ENCODE data around the gene FNDC7.

FNDC7 gene

DNA sequence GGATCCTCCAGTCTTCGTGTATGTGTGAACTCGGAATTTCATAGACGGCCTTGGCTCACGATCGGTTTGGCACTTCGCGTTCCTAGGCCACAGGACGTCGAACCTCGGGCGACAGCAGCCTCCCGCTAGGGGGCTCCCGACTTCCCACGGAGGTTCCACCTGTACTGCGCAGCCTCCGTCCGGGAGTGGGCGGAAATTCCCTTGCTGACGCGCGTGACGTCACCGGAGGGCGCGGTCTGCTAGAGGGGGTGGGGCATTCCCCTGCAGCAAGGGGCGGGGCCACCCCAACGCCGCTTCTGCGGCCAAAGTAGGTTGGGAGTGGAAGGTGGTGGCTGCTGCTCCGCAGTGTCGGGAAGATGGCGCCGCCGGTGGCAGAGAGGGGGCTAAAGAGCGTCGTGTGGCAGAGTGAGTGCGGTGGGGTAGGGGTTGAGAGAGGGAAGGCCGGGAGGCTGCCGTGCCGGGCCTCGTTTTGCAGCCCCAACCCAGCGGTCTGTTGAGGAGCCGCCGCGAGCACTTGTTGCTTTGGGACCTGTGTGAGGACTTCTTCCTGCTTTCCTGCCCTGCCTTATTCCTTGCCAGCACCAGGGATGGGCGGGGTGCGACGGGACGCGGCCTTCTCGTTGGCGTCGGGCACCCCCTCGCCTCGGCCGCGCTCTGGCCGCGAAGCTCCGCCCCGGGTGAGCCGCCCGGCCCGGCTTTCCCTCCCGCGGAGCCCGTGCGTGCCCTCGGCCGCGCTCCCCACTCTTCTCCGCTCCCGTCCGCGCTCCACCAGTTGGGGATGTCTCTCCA, 33.9 kb downstream of the FNDC7 start, which contains the start of gene STXBP3:
TSS of gene STXBP3 (plus strand) at position 293 of the 789 bp plus-strand sequence. CDS start at position 357, 64 bp downstream.
- TF ChIP-seq, protein P1, sequence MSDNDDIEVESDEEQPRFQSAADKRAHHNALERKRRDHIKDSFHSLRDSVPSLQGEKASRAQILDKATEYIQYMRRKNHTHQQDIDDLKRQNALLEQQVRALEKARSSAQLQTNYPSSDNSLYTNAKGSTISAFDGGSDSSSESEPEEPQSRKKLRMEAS (IDR thresholded peaks at IDR 0.05), result peak; percentile 94
- TF ChIP-seq CEBPB (IDR thresholded peaks at IDR 0.05) (no peak), TAF1 (IDR thresholded peaks at IDR 0.05; ENCODE audit: low read depth) (peak; percentile 91), USF1 (IDR thresholded peaks at IDR 0.05) (0 out of 2 replicates have a peak, but pooled peaks have one; percentile 4), NFIC (IDR thresholded peaks at IDR 0.05) (peak; percentile 11; the same call in 1 of the 2 replicates), CREB1 (IDR thresholded peaks at IDR 0.05; ENCODE audit: low read depth) (peak; percentile 89), EP300 (IDR thresholded peaks at IDR 0.05; ENCODE audit: borderline replicate concordance) (no peak), TEAD4 (IDR thresholded peaks at IDR 0.05) (peak; percentile 48), FOXM1 (IDR thresholded peaks at IDR 0.05; ENCODE audit: borderline replicate concordance, low read depth) (no peak), YY1 (IDR thresholded peaks at IDR 0.05; ENCODE audit: low read depth) (peak; percentile 91), ZBTB7A (IDR thresholded peaks at IDR 0.05; ENCODE audit: low read depth) (no peak; the same call in 1 of the 2 replicates), EGR1 (IDR thresholded peaks at IDR 0.05) (no peak), TCF12 (IDR thresholded peaks at IDR 0.05; ENCODE audit: low read depth) (no peak), RAD21 (IDR thresholded peaks at IDR 0.05; ENCODE audit: low read depth) (peak; percentile 51; the same call in 1 of the 2 replicates)
- TF ChIP-seq, protein P2, sequence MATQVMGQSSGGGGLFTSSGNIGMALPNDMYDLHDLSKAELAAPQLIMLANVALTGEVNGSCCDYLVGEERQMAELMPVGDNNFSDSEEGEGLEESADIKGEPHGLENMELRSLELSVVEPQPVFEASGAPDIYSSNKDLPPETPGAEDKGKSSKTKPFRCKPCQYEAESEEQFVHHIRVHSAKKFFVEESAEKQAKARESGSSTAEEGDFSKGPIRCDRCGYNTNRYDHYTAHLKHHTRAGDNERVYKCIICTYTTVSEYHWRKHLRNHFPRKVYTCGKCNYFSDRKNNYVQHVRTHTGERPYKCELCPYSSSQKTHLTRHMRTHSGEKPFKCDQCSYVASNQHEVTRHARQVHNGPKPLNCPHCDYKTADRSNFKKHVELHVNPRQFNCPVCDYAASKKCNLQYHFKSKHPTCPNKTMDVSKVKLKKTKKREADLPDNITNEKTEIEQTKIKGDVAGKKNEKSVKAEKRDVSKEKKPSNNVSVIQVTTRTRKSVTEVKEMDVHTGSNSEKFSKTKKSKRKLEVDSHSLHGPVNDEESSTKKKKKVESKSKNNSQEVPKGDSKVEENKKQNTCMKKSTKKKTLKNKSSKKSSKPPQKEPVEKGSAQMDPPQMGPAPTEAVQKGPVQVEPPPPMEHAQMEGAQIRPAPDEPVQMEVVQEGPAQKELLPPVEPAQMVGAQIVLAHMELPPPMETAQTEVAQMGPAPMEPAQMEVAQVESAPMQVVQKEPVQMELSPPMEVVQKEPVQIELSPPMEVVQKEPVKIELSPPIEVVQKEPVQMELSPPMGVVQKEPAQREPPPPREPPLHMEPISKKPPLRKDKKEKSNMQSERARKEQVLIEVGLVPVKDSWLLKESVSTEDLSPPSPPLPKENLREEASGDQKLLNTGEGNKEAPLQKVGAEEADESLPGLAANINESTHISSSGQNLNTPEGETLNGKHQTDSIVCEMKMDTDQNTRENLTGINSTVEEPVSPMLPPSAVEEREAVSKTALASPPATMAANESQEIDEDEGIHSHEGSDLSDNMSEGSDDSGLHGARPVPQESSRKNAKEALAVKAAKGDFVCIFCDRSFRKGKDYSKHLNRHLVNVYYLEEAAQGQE (IDR thresholded peaks at IDR 0.05; ENCODE audit: low read depth), result no peak

GRCh38 chr1:108747171-108747850, 34.6 kb downstream of the FNDC7 start:
- TF ChIP-seq EGR1 (IDR thresholded peaks at IDR 0.05) (no peak), EP300 (IDR thresholded peaks at IDR 0.05; ENCODE audit: borderline replicate concordance) (no peak), NFIC (IDR thresholded peaks at IDR 0.05) (no peak), CEBPB (IDR thresholded peaks at IDR 0.05) (no peak), CREB1 (IDR thresholded peaks at IDR 0.05; ENCODE audit: low read depth) (no peak), ZBTB7A (IDR thresholded peaks at IDR 0.05; ENCODE audit: low read depth) (no peak), TAF1 (IDR thresholded peaks at IDR 0.05; ENCODE audit: low read depth) (no peak), TEAD4 (IDR thresholded peaks at IDR 0.05) (no peak), RAD21 (IDR thresholded peaks at IDR 0.05; ENCODE audit: low read depth) (no peak), TCF12 (IDR thresholded peaks at IDR 0.05; ENCODE audit: low read depth) (no peak), FOXM1 (IDR thresholded peaks at IDR 0.05; ENCODE audit: borderline replicate concordance, low read depth) (no peak), USF1 (IDR thresholded peaks at IDR 0.05) (no peak), YY1 (IDR thresholded peaks at IDR 0.05; ENCODE audit: low read depth) (no peak)
- TF ChIP-seq, protein P2 (IDR thresholded peaks at IDR 0.05; ENCODE audit: low read depth), result no peak
- TF ChIP-seq, protein P1 (IDR thresholded peaks at IDR 0.05), result no peak

- TF ChIP-seq CREB1 (IDR thresholded peaks at IDR 0.05; ENCODE audit: low read depth) (no peak), ZBTB7A (IDR thresholded peaks at IDR 0.05; ENCODE audit: low read depth) (no peak), USF1 (IDR thresholded peaks at IDR 0.05) (no peak), NFIC (IDR thresholded peaks at IDR 0.05) (no peak), TEAD4 (IDR thresholded peaks at IDR 0.05) (no peak), RAD21 (IDR thresholded peaks at IDR 0.05; ENCODE audit: low read depth) (no peak), TAF1 (IDR thresholded peaks at IDR 0.05; ENCODE audit: low read depth) (no peak), TCF12 (IDR thresholded peaks at IDR 0.05; ENCODE audit: low read depth) (no peak), YY1 (IDR thresholded peaks at IDR 0.05; ENCODE audit: low read depth) (no peak), CEBPB (IDR thresholded peaks at IDR 0.05) (no peak), EGR1 (IDR thresholded peaks at IDR 0.05) (no peak), EP300 (IDR thresholded peaks at IDR 0.05; ENCODE audit: borderline replicate concordance) (no peak), FOXM1 (IDR thresholded peaks at IDR 0.05; ENCODE audit: borderline replicate concordance, low read depth) (no peak)
- TF ChIP-seq, protein P1 (IDR thresholded peaks at IDR 0.05), result no peak
- TF ChIP-seq, protein P2 (IDR thresholded peaks at IDR 0.05; ENCODE audit: low read depth), result no peak
These were observed 35.2 kb downstream of the FNDC7 start for GRCh38 chr1:108747898-108748297.

All from Ishikawa (cell line).